Right ventricle myocardium superior (tissue), 1 donor: Measurements from ENCODE around the gene MAPKAPK5. TPM values are rescaled to one million over a fixed set of nuclear protein-coding genes. Genes with fewer than 3 reads are reported as not detected.
"Not testable (repeated sequence)": the region's sequence is repeated elsewhere in the genome, so short reads cannot be mapped to it uniquely, and the experiment has no call there.

Experiments used
- ATAC-seq: fragments of 200-7000 bp; cut with Tn5 transposase; one replicate; pipeline ENCODE4 v1.9.1; 2020; ENCODE audit warnings: mild to moderate bottlenecking; ENCODE audit not compliant: poor library complexity
- DNase-seq: peaks from one replicate; pipeline ENCODE4 v3.0.0-alpha.2; 2020
- intact Hi-C: fragments of 100-400 bp; cut with DNase I; formaldehyde crosslinking; loops from one replicate; pipeline ENCODE4 v1.11.2; 2022
- microRNA-seq: library from miRNA; unstranded; fragments of <30 nt; microRNA quantifications from one replicate; pipeline ENCODE4 v1.2.0, GENCODE V29; 2020
- total RNA-seq: library from RNA; stranded (reverse); fragmentation: NEBNext Ultra II Directional; extraction: Animal tissue kit (Norgen Biotek cat#: 25700); gene quantifications from one replicate; pipeline ENCODE4 v1.2.1, GENCODE V29; 2021
- donor health status: DM: no; HTN: yes; CAD: no; lungs with severe emphysema.

The MAPKAPK5 gene
- total RNA-seq, 1 donor from 2014 or later = 25.5 TPM

GRCh38 chr12:111942557-111942956, 100.5 kb downstream of the MAPKAPK5 start:
- DNase-seq (no peak), ATAC-seq (no peak)
- intact Hi-C loops = loop anchor here (10.0 kb wide), 1 partner anchor 442 kb away; the partner anchor contains the start of gene HECTD4

GRCh38 chr12:111943929-111944328, 101.9 kb downstream of the MAPKAPK5 start:
- intact Hi-C loops = loop anchor here (10.0 kb wide), 1 partner anchor 441 kb away; the partner anchor contains the start of gene HECTD4

GRCh38 chr12:111950961-111951676, 109.1 kb downstream of the MAPKAPK5 start:
- intact Hi-C loops = not testable (repeated sequence)

More at GRCh38 chr12:111943929-111944328, 101.9 kb downstream of the MAPKAPK5 start:
- ATAC-seq (no peak), DNase-seq (no peak)

More at GRCh38 chr12:111950961-111951676, 109.1 kb downstream of the MAPKAPK5 start:
- DNase-seq, ATAC-seq: not testable (repeated sequence)

Small RNAs within 50 kb of the gene (microRNA-seq; reads per million reads assigned to microRNA genes)
- not detected for gene MIR6761

Other genes with a start within 250 kb of the MAPKAPK5 start
- gene ATXN2, start 242.9 kb upstream of the MAPKAPK5 start, total RNA-seq = 51.8 TPM
- 13.8 TPM for gene BRAP, start 156.3 kb upstream of the MAPKAPK5 start, total RNA-seq
- 29.5 TPM for gene ACAD10, start 156.2 kb upstream of the MAPKAPK5 start, total RNA-seq
- gene ALDH2, start 75.3 kb upstream of the MAPKAPK5 start, total RNA-seq = 459 TPM
- 42.4 TPM for gene TMEM116, start 170.9 kb downstream of the MAPKAPK5 start, total RNA-seq
- 46.5 TPM for gene ERP29, start 171.2 kb downstream of the MAPKAPK5 start, total RNA-seq